ENCODE measurements around the gene SLC44A3.

The SLC44A3 gene

GRCh38 chr1:94852788-94853187 lies 32.6 kb downstream of the SLC44A3 start:
- ChIA-PET CTCF (interaction anchor here (0.8 to 5.8 kb wide), 5 partner anchors 10 to 191 kb away, joined by 3 to 142 read pairs (median 10); no protein-coding TSS in a partner anchor), POLR2A (no interaction called here)
- Histone ChIP-seq H3K9me3 (ENCODE audit: control insufficient read depth, insufficient read depth, low read depth, low read length) (no peaks in the 10 kb centered on the region), H3K4me3 (ENCODE audit: low read depth, low read length) (no peak overlapping the region), H3K4me1 (ENCODE audit: control insufficient read depth, insufficient read depth, low read length) (peaks cover 5% of the 10 kb centered on the region; the same call in 1 of the 2 replicates), H3K36me3 (ENCODE audit: control insufficient read depth in 2 of 2, insufficient read depth in 1 of 2, low read length in 2 of 2) (no peaks in the 10 kb centered on the region), H3K27ac (ENCODE audit: extremely low read depth, low read depth, low read length) (no peak overlapping the region)
- TF ChIP-seq ZNF791 (tag by site-specific recombination; IDR thresholded peaks at IDR 0.05) (no peak), ZNF169 (tag by site-specific recombination; IDR thresholded peaks at IDR 0.05) (no peak), ZNF530 (tag by site-specific recombination; IDR thresholded peaks at IDR 0.05; ENCODE audit: low read depth) (no peak), ZNF707 (tag by site-specific recombination; IDR thresholded peaks at IDR 0.05) (no peak), ZNF76 (tag by site-specific recombination; IDR thresholded peaks at IDR 0.05; ENCODE audit: borderline replicate concordance, low read depth) (no peak), ZNF660 (tag by site-specific recombination; IDR thresholded peaks at IDR 0.05) (no peak), ZSCAN5A (tag by site-specific recombination; IDR thresholded peaks at IDR 0.05) (no peak), ZNF202 (tag by site-specific recombination; IDR thresholded peaks at IDR 0.05; ENCODE audit: borderline replicate concordance) (no peak), SP7 (tag by site-specific recombination; IDR thresholded peaks at IDR 0.05) (no peak)

GRCh38 chr1:94854458-94855306 lies 34.5 kb downstream of the SLC44A3 start:
- POLR2A ChIA-PET: interaction anchor here (0.6 to 1.8 kb wide), 9 partner anchors 19 to 233 kb away, joined by 3 to 15 read pairs (median 4); partner anchors contain the start of gene CNN3
- H3K27ac ChIP-seq (ENCODE audit: extremely low read depth, low read depth, low read length): no peak overlapping the region
- TF ChIP-seq ZNF140 (tag by site-specific recombination; IDR thresholded peaks at IDR 0.05) (no peak), PATZ1 (tag by site-specific recombination; IDR thresholded peaks at IDR 0.05) (peak; percentile 43; the same call in 1 of the 2 replicates), REPIN1 (tag by site-specific recombination; IDR thresholded peaks at IDR 0.05; ENCODE audit: low read depth) (no peak), ZNF391 (tag by site-specific recombination; IDR thresholded peaks at IDR 0.05; ENCODE audit: borderline replicate concordance, low read depth) (no peak), SCRT1 (tag by site-specific recombination; IDR thresholded peaks at IDR 0.05; ENCODE audit: borderline replicate concordance) (peak; percentile 89), ZNF184 (tag by site-specific recombination; IDR thresholded peaks at IDR 0.05) (0 out of 2 replicates have a peak, but pooled peaks have one; percentile 10), ZNF26 (tag by site-specific recombination; IDR thresholded peaks at IDR 0.05) (no peak), EGR2 (tag by site-specific recombination; IDR thresholded peaks at IDR 0.05; ENCODE audit: low read depth) (peak; percentile 66)
- TF ChIP-seq, protein P1, sequence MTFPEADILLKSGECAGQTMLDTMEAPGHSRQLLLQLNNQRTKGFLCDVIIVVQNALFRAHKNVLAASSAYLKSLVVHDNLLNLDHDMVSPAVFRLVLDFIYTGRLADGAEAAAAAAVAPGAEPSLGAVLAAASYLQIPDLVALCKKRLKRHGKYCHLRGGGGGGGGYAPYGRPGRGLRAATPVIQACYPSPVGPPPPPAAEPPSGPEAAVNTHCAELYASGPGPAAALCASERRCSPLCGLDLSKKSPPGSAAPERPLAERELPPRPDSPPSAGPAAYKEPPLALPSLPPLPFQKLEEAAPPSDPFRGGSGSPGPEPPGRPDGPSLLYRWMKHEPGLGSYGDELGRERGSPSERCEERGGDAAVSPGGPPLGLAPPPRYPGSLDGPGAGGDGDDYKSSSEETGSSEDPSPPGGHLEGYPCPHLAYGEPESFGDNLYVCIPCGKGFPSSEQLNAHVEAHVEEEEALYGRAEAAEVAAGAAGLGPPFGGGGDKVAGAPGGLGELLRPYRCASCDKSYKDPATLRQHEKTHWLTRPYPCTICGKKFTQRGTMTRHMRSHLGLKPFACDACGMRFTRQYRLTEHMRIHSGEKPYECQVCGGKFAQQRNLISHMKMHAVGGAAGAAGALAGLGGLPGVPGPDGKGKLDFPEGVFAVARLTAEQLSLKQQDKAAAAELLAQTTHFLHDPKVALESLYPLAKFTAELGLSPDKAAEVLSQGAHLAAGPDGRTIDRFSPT (tag by site-specific recombination; IDR thresholded peaks at IDR 0.05): 0 out of 2 replicates have a peak, but pooled peaks have one; percentile 21
- TF ChIP-seq, protein P2, sequence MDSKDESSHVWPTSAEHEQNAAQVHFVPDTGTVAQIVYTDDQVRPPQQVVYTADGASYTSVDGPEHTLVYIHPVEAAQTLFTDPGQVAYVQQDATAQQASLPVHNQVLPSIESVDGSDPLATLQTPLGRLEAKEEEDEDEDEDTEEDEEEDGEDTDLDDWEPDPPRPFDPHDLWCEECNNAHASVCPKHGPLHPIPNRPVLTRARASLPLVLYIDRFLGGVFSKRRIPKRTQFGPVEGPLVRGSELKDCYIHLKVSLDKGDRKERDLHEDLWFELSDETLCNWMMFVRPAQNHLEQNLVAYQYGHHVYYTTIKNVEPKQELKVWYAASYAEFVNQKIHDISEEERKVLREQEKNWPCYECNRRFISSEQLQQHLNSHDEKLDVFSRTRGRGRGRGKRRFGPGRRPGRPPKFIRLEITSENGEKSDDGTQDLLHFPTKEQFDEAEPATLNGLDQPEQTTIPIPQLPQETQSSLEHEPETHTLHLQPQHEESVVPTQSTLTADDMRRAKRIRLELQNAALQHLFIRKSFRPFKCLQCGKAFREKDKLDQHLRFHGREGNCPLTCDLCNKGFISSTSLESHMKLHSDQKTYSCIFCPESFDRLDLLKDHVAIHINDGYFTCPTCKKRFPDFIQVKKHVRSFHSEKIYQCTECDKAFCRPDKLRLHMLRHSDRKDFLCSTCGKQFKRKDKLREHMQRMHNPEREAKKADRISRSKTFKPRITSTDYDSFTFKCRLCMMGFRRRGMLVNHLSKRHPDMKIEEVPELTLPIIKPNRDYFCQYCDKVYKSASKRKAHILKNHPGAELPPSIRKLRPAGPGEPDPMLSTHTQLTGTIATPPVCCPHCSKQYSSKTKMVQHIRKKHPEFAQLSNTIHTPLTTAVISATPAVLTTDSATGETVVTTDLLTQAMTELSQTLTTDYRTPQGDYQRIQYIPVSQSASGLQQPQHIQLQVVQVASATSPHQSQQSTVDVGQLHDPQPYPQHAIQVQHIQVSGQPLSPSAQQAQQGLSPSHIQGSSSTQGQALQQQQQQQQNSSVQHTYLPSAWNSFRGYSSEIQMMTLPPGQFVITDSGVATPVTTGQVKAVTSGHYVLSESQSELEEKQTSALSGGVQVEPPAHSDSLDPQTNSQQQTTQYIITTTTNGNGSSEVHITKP (tag by site-specific recombination; IDR thresholded peaks at IDR 0.05): peak; percentile 53; the same call in 1 of the 2 replicates
- TF ChIP-seq, protein P3, sequence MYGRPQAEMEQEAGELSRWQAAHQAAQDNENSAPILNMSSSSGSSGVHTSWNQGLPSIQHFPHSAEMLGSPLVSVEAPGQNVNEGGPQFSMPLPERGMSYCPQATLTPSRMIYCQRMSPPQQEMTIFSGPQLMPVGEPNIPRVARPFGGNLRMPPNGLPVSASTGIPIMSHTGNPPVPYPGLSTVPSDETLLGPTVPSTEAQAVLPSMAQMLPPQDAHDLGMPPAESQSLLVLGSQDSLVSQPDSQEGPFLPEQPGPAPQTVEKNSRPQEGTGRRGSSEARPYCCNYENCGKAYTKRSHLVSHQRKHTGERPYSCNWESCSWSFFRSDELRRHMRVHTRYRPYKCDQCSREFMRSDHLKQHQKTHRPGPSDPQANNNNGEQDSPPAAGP (tag by site-specific recombination; IDR thresholded peaks at IDR 0.05): 0 out of 2 replicates have a peak, but pooled peaks have one; percentile 53

More at GRCh38 chr1:94854458-94855306, 34.5 kb downstream of the SLC44A3 start:
- Histone ChIP-seq H3K36me3 (ENCODE audit: control insufficient read depth in 2 of 2, insufficient read depth in 1 of 2, low read length in 2 of 2) (no peaks in the 10 kb centered on the region), H3K4me3 (ENCODE audit: low read depth, low read length) (peak overlapping the region; percentile 46), H3K4me1 (ENCODE audit: control insufficient read depth, insufficient read depth, low read length) (peaks cover 5% of the 10 kb centered on the region; the same call in 1 of the 2 replicates), H3K9me3 (ENCODE audit: control insufficient read depth, insufficient read depth, low read depth, low read length) (no peaks in the 10 kb centered on the region)
- CTCF ChIA-PET: interaction anchor here (0.6 to 5.8 kb wide), 56 partner anchors 9 to 799 kb away, joined by 3 to 142 read pairs (median 5); partner anchors contain the start of genes CNN3 and RWDD3
